ENCODE measurements around the gene MFSD6.

The MFSD6 gene

GRCh38 chr2:190413421-190413820 lies 5.3 kb downstream of the MFSD6 start:
- H3K27ac ChIP-seq, result peak overlapping the region; percentile 24; the same call in 1 of the 2 replicates
- TF ChIP-seq ZFX (IDR thresholded peaks at IDR 0.05) (no peak), CTCF (conservative IDR thresholded peaks at IDR 0.05) (no peak)

GRCh38 chr2:190415251-190415650 lies 7.1 kb downstream of the MFSD6 start:
- H3K27ac ChIP-seq, result no peak overlapping the region
- TF ChIP-seq ZFX (IDR thresholded peaks at IDR 0.05) (no peak), CTCF (conservative IDR thresholded peaks at IDR 0.05) (no peak)

- H3K27ac ChIP-seq, result no peak overlapping the region
- no peak for TF ChIP-seq ZFX (IDR thresholded peaks at IDR 0.05)
- TF ChIP-seq CTCF (conservative IDR thresholded peaks at IDR 0.05), result no peak
Observed at GRCh38 chr2:190415794-190416775, 7.9 kb downstream of the MFSD6 start.

- TF ChIP-seq ZFX (IDR thresholded peaks at IDR 0.05), result no peak
- no peak for TF ChIP-seq CTCF (conservative IDR thresholded peaks at IDR 0.05)
Observed at GRCh38 chr2:190417045-190417842, 9.1 kb downstream of the MFSD6 start.

GRCh38 chr2:190418727-190419126 lies 10.6 kb downstream of the MFSD6 start:
- no peak overlapping the region for H3K27ac ChIP-seq
- TF ChIP-seq ZFX (IDR thresholded peaks at IDR 0.05) (no peak), CTCF (conservative IDR thresholded peaks at IDR 0.05) (no peak)

More at GRCh38 chr2:190417045-190417842, 9.1 kb downstream of the MFSD6 start:
- no peak overlapping the region for H3K27ac ChIP-seq

- no peak for TF ChIP-seq CTCF (conservative IDR thresholded peaks at IDR 0.05)
- TF ChIP-seq ZFX (IDR thresholded peaks at IDR 0.05), result no peak
- no peak overlapping the region for H3K27ac ChIP-seq
Observed at GRCh38 chr2:190420801-190421200, 12.6 kb downstream of the MFSD6 start.
